GM12878 (cell line): Measurements from ENCODE around the gene CD209. TPM values are rescaled to one million over a fixed set of nuclear protein-coding genes. Genes with fewer than 3 reads are reported as not detected.

Source experiments
- ATAC-seq: fragments of 200-7000 bp; cut with Tn5 transposase; 3 replicates; pipeline ENCODE4 v1.9.1; 2020; ENCODE audit warnings: mild to moderate bottlenecking, moderate library complexity
- BruUV-seq: library from RNA; stranded (reverse); fragments of 400-500 nt; replicated peaks from 2 replicates; lab custom pipeline; 2021; lab: Mats Ljungman, UMichigan
- CTCF ChIA-PET: fragments of 300-600 bp; sonication (Branson Sonifier 250); formaldehyde crosslinking; extraction: SDS; loops from one replicate; lab custom pipeline; 2021; ENCODE audit warnings: inconsistent platforms; lab: Yijun Ruan, JAX
- POLR2A ChIA-PET: fragments of 350-600 bp; formaldehyde crosslinking; extraction: SDS; loops from one replicate; lab custom pipeline; 2021; ENCODE audit warnings: inconsistent platforms; lab: Charles Lee
- RAD21 ChIA-PET: fragments of 300-600 bp; sonication (Branson Sonifier 250); formaldehyde crosslinking; loops from one replicate; lab custom pipeline; 2023; ENCODE audit warnings: antibody characterized with exemption; ENCODE audit not compliant: unreplicated experiment; lab: Charles Lee
- SMC1A ChIA-PET: fragments of 300-600 bp; sonication (Branson Sonifier 250); formaldehyde crosslinking; loops from one replicate; lab custom pipeline; 2023; ENCODE audit not compliant: unreplicated experiment, uncharacterized antibody; lab: Charles Lee
- DNase-seq: peaks from one replicate; pipeline ENCODE4 v3.0.0-alpha.2; 2011; ENCODE audit warnings: low read depth, low spot score
- FAIRE-seq: peaks from 3 replicates; lab custom pipeline; 2011; peaks lifted over from hg19 to GRCh38; lab: Jason Lieb, UNC
- H2AFZ ChIP-seq: 2 replicates; pipeline ENCODE4 v1.6.0; 2011; ENCODE audit warnings: low read depth, low read length, control low read depth; ENCODE audit not compliant: control insufficient read depth
- H3K27ac ChIP-seq: 2 replicates; pipeline ENCODE4 v1.5.1; 2011; ENCODE audit warnings: control low read depth; ENCODE audit not compliant: control insufficient read depth, insufficient read depth
- H3K27me3 ChIP-seq, 2 experiments: replicated peaks in 1 of 2; 2 replicates each; pipeline versions ENCODE4 v1.6.0 to v1.6.1; 2011; ENCODE audit warnings: low read length in 1 of 2; ENCODE audit not compliant: control insufficient read depth in 2 of 2, insufficient read depth in 2 of 2
- H3K36me3 ChIP-seq, 2 experiments: 2 replicates each; pipeline ENCODE4 v1.5.1; 2011; ENCODE audit warnings: low read length in 1 of 2; ENCODE audit not compliant: control insufficient read depth in 2 of 2, insufficient read depth in 2 of 2
- H3K4me1 ChIP-seq: 2 replicates; pipeline ENCODE4 v1.6.1; 2011; ENCODE audit warnings: mild to moderate bottlenecking, low read length, moderate library complexity, mixed read lengths; ENCODE audit not compliant: control insufficient read depth, insufficient read depth
- H3K4me2 ChIP-seq: 2 replicates; pipeline ENCODE4 v1.6.0; 2011; ENCODE audit warnings: control low read depth; ENCODE audit not compliant: control insufficient read depth, insufficient read depth
- H3K4me3 ChIP-seq: fragments of 200-600 bp; sonication (generic); 2 replicates; pipeline ENCODE4 v1.5.1; 2016
- H3K79me2 ChIP-seq: 2 replicates; pipeline ENCODE4 v1.6.0; 2011; ENCODE audit warnings: low read length; ENCODE audit not compliant: control insufficient read depth, insufficient read depth
- H3K9ac ChIP-seq: 2 replicates; pipeline ENCODE4 v1.8.0; 2011; ENCODE audit warnings: low read length, control low read depth, mixed read lengths; ENCODE audit not compliant: control insufficient read depth, insufficient read depth
- H3K9me3 ChIP-seq: replicated peaks from 3 replicates; pipeline ENCODE4 v1.5.1; 2011; ENCODE audit warnings: mild to moderate bottlenecking, low read length; ENCODE audit not compliant: control insufficient read depth, insufficient read depth
- H4K20me1 ChIP-seq: 2 replicates; pipeline ENCODE4 v1.6.0; 2011; ENCODE audit not compliant: control insufficient read depth, insufficient read depth
- FOXM1 ChIP-seq: IDR thresholded peaks from 2 replicates; pipeline ENCODE4 v1.6.1; 2012; ENCODE audit warnings: low read depth, mild to moderate bottlenecking, inconsistent platforms, low read length, moderate library complexity
- POLR2A ChIP-seq: IDR thresholded peaks from 2 replicates; pipeline ENCODE4 v1.6.1; 2011; ENCODE audit warnings: low read depth, mild to moderate bottlenecking, low read length
- WGBS: methylation state at CpG from one replicate; pipeline ENCODE4 v1.1.6; 2016; ENCODE audit warnings: low lambda C conversion rate; ENCODE audit not compliant: insufficient replicate concordance, insufficient coverage; ENCODE audit errors: missing lambda C conversion rate; 5-methylcytosine and 5-hydroxymethylcytosine counted together
- in situ Hi-C: fragments of 300-500 bp; cut with MboI; formaldehyde crosslinking; loops from 9 replicates; pipeline ENCODE4 v1.14.3; 2018; ENCODE audit warnings: mixed read lengths
- intact Hi-C: fragments of 100-400 bp; cut with micrococcal nuclease; formaldehyde crosslinking; loops from one replicate; pipeline ENCODE4 v1.14.2; 2022; ENCODE audit not compliant: unreplicated experiment
- polyA plus RNA-seq, 11 experiments: library from polyadenylated mRNA; depleted of rRNA in 4 of 11; unstranded in 6 of 11; stranded (reverse) in 5 of 11; fragments of >200 nt; fragmentation: Nextera tagmentation in 4 of 11; fragmentation: Illumina TruSeq in 1 of 11; extraction: Ambion mirVana in 4 of 11; extraction: Trizol in 1 of 11; gene quantifications; 1 replicate in 1 of 11; 2 replicates in 10 of 11; pipeline versions ENCODE4 v1.2.1 to v1.2.3, GENCODE V29; 2011 to 2016; ENCODE audit warnings: inconsistent platforms in 2 of 11, missing spikeins in 2 of 11, low read depth in 1 of 11
- total RNA-seq, 4 experiments: library from RNA; depleted of rRNA in 3 of 4; stranded (reverse); fragments of >200 nt in 3 of 4; fragmentation: Illumina TruSeq in 1 of 4; extraction: Trizol in 1 of 4; gene quantifications; 2 replicates each; pipeline versions ENCODE4 v1.2.1 to v1.2.3, GENCODE V29; 2013 to 2021
- TF ChIP-seq, protein P1 (sequence below): fragments of 150-350 bp; IDR thresholded peaks from 2 replicates; pipeline ENCODE4 v1.6.1; 2016; ENCODE audit warnings: low read depth, low read length
- TF ChIP-seq, protein P2 (sequence below): fragments of 450-650 bp; IDR thresholded peaks from 2 replicates; pipeline ENCODE4 v1.6.1; 2016; ENCODE audit warnings: mild to moderate bottlenecking

The CD209 gene
- total and polyA plus RNA-seq, 10 of the 15 experiments (the other 5 are each of a cell fraction or from before 2014, with no cell fraction given): 0.04 to 0.21 (median 0.10) TPM; not detected in 3

DNA sequence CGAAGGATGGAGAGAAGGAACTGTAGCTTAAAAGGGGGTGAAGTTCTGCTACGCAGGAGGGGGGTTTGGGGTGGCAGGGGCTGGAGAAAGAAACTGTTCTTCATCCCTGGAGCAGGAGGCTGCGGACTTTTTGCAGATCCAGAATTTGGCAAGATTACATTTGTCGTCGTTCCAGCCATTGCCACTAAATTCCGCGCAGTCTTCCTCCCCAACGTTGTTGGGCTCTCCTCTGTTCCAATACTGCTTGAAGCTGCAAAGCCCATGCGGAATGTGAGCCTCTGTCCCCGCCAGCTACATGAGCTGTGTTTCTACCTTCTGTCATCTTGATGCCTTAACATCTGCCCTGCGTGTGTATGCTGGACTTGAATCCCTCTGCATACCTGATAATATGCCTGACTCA, 4.3 kb downstream of the CD209 start:
- H2AFZ ChIP-seq: no peak overlapping the region
- RAD21 ChIA-PET: interaction anchor here (0.6 to 3.3 kb wide), 6 partner anchors 33 to 161 kb away, joined by 3 to 11 read pairs (median 3); partner anchors contain the start of genes FCER2 and MAP2K7
- in situ Hi-C loops: no loop called here
- no peaks in the 10 kb centered on the region for H4K20me1 ChIP-seq
- H3K4me1 ChIP-seq: peaks cover 30% of the 10 kb centered on the region
- TF ChIP-seq FOXM1 (no peak), POLR2A (no peak)
- TF ChIP-seq, protein P1, sequence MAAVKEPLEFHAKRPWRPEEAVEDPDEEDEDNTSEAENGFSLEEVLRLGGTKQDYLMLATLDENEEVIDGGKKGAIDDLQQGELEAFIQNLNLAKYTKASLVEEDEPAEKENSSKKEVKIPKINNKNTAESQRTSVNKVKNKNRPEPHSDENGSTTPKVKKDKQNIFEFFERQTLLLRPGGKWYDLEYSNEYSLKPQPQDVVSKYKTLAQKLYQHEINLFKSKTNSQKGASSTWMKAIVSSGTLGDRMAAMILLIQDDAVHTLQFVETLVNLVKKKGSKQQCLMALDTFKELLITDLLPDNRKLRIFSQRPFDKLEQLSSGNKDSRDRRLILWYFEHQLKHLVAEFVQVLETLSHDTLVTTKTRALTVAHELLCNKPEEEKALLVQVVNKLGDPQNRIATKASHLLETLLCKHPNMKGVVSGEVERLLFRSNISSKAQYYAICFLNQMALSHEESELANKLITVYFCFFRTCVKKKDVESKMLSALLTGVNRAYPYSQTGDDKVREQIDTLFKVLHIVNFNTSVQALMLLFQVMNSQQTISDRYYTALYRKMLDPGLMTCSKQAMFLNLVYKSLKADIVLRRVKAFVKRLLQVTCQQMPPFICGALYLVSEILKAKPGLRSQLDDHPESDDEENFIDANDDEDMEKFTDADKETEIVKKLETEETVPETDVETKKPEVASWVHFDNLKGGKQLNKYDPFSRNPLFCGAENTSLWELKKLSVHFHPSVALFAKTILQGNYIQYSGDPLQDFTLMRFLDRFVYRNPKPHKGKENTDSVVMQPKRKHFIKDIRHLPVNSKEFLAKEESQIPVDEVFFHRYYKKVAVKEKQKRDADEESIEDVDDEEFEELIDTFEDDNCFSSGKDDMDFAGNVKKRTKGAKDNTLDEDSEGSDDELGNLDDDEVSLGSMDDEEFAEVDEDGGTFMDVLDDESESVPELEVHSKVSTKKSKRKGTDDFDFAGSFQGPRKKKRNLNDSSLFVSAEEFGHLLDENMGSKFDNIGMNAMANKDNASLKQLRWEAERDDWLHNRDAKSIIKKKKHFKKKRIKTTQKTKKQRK: no peak
- TF ChIP-seq, protein P2, sequence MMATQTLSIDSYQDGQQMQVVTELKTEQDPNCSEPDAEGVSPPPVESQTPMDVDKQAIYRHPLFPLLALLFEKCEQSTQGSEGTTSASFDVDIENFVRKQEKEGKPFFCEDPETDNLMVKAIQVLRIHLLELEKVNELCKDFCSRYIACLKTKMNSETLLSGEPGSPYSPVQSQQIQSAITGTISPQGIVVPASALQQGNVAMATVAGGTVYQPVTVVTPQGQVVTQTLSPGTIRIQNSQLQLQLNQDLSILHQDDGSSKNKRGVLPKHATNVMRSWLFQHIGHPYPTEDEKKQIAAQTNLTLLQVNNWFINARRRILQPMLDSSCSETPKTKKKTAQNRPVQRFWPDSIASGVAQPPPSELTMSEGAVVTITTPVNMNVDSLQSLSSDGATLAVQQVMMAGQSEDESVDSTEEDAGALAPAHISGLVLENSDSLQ: no peak
- no peaks in the 10 kb centered on the region for H3K79me2 ChIP-seq
- DNase-seq: no peak
- H3K9me3 ChIP-seq: no peaks in the 10 kb centered on the region
- SMC1A ChIA-PET: interaction anchor here (0.6 to 2.0 kb wide), 3 partner anchors 23 to 76 kb away, joined by 3 to 5 read pairs (median 3); no protein-coding TSS in a partner anchor
- H3K36me3 ChIP-seq: no peaks in the 10 kb centered on the region
- H3K4me3 ChIP-seq: no peak overlapping the region
- H3K27me3 ChIP-seq: no peaks in the 10 kb centered on the region
- 58% methylated on average over 11 of the region's 11 CpGs for WGBS
- CTCF ChIA-PET: interaction anchor here (0.6 to 2.2 kb wide), 3 partner anchors 62 to 911 kb away, joined by 3 to 6 read pairs (median 3); partner anchors contain the start of gene TRAPPC5
- no peak for FAIRE-seq
- intact Hi-C loops: loop anchor here (1.0 to 2.0 kb wide), 2 partner anchors 25 to 42 kb away; no protein-coding TSS in a partner anchor
- H3K4me2 ChIP-seq: no peak overlapping the region
- BruUV-seq: no TSS peak
- no peak for ATAC-seq
- POLR2A ChIA-PET: interaction anchor here (0.7 to 2.8 kb wide), 3 partner anchors 40 to 44 kb away, joined by 3 to 11 read pairs (median 5); no protein-coding TSS in a partner anchor
- no peak overlapping the region for H3K27ac ChIP-seq
- no peak overlapping the region for H3K9ac ChIP-seq
